Dermis microvascular lymphatic vessel endothelial cell (primary cell): Measurements from ENCODE around the gene GTF2H4. TPM values are rescaled to one million over a fixed set of nuclear protein-coding genes. Genes with fewer than 3 reads are reported as not detected.
"Not testable (repeated sequence)": the region's sequence is repeated elsewhere in the genome, so short reads cannot be mapped to it uniquely, and the experiment has no call there.

Experiments
- DNase-seq, 2 donors: peaks; one replicate each; pipeline versions ENCODE4 v3.0.0 to v3.0.0-alpha.2; 2010; ENCODE audit warnings: low read depth in 2 of 2
- total RNA-seq: library from RNA; depleted of rRNA; stranded (reverse); fragments of >200 nt; gene quantifications from 2 replicates; pipeline ENCODE4 v1.2.1, GENCODE V29; 2014

The GTF2H4 gene
- total RNA-seq, 1 donor from 2014 or later: 10.4 TPM

- DNase-seq: no peak
Measured at GRCh38 chr6:30894935-30895334, 13.1 kb upstream of the GTF2H4 start.

- DNase-seq: no peak
Measured at GRCh38 chr6:30895343-30895742, 12.7 kb upstream of the GTF2H4 start.

GRCh38 chr6:30896541-30896940, 11.5 kb upstream of the GTF2H4 start:
- DNase-seq: no peak

DNA sequence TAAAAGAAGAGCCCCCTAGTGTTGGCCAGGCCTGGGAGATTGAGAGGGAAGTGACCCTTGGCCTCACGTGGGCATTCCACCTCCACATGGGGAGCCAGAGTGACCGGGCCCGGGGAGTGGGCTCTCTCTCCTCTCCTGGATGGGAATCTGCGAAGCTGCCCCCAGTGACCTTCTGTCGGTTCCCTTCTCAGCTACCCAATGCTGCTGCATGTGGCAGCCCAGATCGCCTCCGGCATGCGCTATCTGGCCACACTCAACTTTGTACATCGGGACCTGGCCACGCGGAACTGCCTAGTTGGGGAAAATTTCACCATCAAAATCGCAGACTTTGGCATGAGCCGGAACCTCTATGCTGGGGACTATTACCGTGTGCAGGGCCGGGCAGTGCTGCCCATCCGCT, 10.1 kb upstream of the GTF2H4 start:
- DNase-seq: no peak

- DNase-seq: no peak
Measured at GRCh38 chr6:30898750-30899360, 9.2 kb upstream of the GTF2H4 start.

GRCh38 chr6:30900863-30901417, 7.1 kb upstream of the GTF2H4 start:
- DNase-seq: no peak

DNA sequence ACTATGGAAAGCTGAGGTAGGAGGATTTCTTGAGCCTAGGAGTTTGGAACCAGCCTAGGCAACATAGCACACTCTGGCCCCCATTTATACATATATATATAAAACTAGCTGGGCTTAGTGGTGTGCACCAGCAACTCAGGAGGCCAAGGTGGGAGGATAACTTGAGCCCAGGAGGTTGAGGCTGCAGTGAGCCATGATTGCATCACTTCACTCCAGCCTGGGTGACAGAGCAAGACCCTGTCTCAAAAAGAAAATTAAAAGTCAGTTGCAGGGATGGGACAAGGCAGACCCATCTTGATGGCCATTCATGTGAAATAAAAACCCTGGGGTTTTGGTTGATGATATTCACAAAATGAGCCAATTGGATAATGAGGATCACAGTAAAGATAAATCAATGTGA, 6.6 kb upstream of the GTF2H4 start:
- DNase-seq: no peak

GRCh38 chr6:30902196-30902595, 5.8 kb upstream of the GTF2H4 start:
- not testable (repeated sequence) for DNase-seq

DNA sequence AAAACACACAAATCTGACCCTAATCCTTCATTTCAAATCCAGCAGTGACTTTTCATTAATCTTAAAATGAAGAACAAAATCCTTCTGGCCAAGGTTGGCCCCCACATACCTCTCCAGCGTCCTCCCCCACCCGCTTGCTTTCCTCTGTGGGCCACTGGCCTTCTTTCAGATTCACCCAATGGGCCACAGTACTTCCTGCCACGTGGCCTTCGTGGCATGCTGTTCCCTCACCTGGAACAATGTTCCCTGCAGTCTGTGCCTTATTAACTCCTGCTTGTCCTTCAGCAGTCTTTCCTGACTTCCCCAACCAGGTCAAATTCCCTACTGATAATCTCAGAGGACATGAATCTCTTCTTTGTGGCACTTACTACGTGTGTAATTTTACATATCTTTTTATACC, 5.3 kb upstream of the GTF2H4 start:
- no peak for DNase-seq

DNA sequence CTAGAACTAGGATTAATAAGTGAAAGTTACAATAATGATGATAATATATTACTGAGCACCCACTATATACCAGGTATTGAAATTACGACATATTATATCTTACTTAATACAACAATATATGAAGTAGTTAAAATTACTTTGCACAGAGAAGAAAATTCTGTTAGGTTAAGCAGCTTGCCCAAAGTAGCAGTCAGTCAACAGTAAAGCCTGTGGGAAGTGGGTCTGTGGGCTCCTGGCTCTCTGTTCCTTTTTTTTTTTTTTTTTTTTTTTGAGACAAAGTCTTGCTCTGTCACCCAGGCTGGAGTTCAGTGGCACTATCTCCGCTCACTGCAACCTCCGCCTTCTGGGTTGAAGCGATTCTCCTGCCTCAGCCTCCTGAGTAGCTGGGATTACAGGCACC, 4.8 kb upstream of the GTF2H4 start:
- DNase-seq: no peak

DNA sequence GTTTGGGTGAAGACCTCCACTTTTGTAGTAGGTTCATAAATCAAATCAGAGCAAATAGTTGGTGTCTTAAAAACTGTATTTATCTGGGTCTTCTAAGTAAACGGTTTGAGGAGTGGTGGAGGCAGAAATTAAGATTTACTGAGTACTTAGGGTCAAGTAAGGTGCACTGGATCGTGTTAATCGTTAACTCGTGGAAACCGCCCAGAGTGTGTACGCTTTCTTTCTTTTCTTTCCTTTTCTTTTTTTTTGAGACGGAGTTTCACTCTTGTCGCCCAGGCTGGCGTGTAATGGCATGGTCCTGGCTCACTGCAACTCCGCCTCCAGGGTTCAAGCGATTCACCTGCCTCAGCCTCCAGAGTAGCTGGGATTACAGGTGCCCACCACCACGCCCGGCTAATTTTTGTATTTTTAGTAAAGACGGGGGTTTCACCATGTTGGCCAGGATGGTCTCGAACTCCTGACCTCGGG, 683 bp upstream of the GTF2H4 start:
- DNase-seq: not testable (repeated sequence)

DNA sequence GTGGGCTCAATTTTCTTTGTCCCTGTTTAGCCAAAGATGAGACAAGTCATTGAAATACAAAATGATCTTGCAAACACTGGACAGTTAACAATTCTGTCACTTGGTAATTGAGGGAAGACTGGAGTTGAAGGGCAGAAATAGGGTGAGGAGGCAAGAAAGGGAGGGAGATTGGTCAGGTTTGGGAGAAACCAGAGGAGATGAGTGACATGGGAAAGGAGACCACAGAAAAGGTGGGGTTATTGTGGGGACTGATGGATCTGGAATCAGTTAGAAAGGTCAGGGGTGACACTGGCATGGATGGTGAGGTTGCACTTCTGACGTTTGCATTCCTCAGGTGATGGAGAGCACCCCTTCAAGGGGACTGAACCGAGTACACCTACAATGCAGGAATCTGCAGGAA, 693 bp downstream of the GTF2H4 start:
- no peak for DNase-seq

- DNase-seq: not testable (repeated sequence)
Measured at GRCh38 chr6:30910473-30910872, 2.5 kb downstream of the GTF2H4 start.

DNA sequence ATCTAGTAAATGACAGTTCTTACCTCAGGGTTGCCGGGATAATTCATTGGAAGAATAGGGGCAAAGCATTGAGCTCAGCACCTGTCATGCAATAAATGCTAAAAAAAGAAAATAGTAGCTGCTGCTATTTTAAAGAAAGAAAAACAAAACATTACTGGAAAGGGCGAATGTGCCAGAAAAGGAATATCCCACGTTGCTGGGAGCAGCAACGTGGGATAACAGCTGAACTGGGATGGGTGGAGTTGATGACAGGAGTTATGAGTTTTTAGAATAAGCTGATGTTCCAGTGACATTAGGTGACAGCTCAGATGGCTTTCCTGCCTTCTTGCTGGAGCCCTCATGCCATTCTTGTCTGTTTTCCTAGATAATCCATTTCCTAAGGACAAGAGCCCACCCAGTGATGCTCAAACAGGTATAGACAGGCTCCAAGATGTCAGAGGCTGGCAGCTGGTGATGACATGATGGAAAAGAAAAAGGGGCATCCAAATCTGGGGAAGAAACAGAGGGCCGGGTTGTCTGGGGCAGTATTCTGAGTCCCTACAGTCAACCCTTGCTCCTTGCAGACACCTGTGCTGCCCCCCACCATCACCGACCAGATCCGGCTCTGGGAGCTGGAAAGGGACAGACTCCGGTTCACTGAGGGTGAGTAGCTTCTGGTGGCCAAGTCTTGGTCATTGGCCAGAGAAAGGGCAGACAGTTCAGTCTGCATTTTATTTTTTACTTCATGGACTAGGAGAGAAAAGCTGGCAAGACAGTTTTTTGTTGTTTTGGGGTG, 4.9 kb downstream of the GTF2H4 start:
- no peak for DNase-seq

- no peak for DNase-seq
Measured at GRCh38 chr6:30913721-30914075, 5.7 kb downstream of the GTF2H4 start.

DNA sequence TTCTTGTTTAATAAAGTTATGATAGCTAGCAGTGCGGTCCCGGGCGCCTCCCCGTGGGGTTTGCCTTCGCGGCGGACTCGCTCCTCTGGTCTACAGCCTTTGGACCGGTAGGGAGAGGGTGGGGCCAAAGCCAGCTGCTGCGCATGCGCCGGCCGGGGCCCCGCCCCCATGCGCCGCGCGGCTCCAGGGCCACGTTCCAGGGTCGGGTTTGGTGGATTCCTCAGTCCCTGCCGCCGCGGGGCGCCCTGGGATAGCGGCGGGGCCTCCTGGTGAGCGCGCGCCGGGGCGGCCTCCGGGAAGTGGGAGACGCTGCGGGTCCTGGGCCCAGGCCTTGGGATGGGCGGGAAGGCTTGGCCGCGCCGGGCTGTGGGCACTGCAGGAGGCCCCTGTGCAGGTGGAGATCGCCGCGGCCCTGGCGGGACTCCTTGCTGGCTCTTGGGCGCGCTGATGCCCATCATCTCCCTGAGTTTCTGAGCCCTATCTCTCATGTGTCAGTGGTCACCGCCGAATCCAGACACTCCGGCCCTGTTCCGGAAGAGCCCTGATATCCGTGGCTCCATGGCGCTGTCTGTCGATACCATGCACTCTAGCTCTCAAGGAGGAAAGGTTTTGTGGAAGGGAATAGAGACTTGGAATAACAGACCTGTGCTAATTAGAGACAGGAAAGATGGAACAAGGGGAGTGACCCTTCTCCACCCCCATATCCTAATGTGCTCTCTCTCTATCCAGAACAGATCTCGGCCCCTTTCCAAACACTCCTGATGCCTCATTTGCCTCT, 6.3 kb downstream of the GTF2H4 start, which contains the start of gene VARS2:
VARS2 (plus strand) TSS at position 163 of the 778 bp plus-strand sequence; CDS start at position 762, 599 bp downstream.
- peak; percentile 73 to 94 for DNase-seq

GRCh38 chr6:30914854-30915590, 7.0 kb downstream of the GTF2H4 start:
- no peak for DNase-seq

- peak; percentile 23 to 68 for DNase-seq
Measured at GRCh38 chr6:30915591-30915946, 7.6 kb downstream of the GTF2H4 start.

- DNase-seq: no peak
Measured at GRCh38 chr6:30917041-30917440, 9.0 kb downstream of the GTF2H4 start.

GRCh38 chr6:30917487-30917886, 9.5 kb downstream of the GTF2H4 start:
- no peak for DNase-seq

DNA sequence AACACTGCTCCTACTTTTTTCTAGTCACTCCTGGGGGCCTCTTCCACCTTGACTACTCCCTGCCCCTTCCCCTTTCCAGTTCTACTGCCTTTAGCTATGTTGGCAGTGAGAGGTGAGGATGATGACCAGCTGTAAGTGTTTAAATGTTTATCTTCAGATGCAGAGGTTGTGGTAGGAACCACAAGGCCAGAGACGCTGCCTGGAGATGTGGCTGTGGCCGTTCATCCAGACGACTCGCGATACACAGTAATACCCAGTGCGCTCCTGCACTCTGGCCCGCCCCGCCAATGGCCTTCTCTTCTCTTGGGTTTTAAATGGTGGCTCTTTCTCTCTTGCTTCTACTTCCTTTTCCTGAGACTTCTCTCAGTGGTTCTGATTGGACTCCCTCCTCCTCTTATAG, 10.7 kb downstream of the GTF2H4 start:
- DNase-seq: no peak
